ENCODE data around the gene GALNT9. TPM values are rescaled to one million over a fixed set of nuclear protein-coding genes. Genes with fewer than 3 reads are reported as not detected.

The GALNT9 gene
- total RNA-seq, 1 donor from 2014 or later, result 0.08 TPM

DNA sequence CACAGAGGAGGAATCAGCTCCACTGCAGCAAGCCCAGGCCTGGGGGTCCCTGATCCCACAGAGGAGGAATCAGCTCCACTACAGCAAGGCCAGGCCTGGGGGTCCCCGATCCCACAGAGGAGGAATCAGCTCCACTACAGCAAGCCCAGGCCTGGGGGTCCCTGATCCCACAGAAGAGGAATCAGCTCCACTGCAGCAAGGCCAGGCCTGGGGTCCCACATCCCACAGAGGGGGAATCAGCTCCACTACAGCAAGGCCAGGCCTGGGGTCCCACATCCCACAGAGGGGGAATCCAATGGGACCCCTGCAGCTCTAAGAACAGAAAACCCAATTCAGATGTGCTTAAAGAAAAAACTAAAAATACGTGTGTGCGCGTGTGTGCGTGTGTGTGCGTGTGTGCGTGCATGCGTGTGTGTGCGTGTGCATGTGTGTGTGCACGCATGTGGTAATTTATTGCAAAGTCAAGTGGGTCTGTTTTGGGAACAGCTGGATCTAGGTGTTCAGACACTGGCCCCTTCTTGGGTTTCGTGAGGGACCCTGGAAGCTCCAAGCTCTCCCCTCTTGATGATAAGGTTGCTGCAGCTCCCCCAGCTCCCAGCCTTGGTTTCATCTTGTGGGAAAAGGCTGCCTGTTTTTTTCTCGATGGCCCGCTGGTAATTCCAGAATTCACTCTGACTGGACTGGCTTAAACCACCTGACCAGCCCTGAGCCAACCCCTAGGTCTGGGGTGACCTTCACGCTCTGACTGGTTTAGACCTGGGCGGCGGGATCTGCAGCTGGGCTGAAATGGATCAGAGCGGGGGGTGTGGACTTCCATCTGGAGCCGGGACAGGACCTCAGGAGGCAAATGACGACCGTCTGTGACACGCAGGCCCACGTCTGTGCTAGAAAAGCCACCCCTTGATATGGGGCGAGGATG is 47.1 kb downstream of the GALNT9 start:
- no peak for DNase-seq (ENCODE audit: low read depth)

DNA sequence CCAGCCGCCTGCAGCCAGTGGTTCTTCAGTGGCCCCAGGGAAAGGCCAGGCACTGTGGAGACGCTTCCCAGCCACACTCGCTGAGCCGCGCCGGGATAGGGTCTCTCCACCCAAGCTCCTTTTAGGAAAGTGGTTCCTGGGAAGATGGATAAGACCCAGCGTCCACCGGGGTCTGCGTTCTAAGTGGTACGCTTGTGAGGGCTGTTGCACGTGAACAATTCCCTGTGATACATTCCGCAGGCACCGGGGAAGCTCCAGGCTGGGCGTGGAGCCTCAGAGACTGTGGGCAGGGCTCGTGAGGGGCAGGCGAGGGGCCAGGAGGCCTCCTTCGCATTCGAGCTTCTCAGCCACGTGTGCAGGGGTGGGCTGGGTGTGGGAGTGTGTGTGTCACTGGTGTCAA is 48.4 kb downstream of the GALNT9 start:
- DNase-seq (ENCODE audit: low read depth), result no peak

DNA sequence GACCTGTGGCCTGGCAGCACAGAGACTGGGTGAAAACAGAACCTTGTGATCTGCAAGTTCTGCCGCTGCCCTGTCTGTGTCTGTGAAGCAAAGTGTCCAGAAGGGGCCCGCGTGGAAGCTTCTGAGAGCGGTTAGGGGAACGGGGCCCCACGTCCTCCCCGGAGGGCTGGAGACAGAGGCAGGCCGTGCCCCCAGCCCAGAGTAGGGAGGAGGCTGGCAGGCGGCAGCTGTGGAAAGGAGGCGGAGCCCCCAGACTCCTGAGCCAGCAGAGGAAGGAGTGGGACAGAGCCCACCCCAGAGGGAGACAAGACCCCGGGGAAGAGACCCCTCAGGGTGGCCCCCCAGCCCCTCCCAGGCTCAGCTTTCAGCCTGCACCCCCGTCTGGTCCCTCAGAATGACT is 49.0 kb downstream of the GALNT9 start:
- DNase-seq (ENCODE audit: low read depth), result no peak

DNA sequence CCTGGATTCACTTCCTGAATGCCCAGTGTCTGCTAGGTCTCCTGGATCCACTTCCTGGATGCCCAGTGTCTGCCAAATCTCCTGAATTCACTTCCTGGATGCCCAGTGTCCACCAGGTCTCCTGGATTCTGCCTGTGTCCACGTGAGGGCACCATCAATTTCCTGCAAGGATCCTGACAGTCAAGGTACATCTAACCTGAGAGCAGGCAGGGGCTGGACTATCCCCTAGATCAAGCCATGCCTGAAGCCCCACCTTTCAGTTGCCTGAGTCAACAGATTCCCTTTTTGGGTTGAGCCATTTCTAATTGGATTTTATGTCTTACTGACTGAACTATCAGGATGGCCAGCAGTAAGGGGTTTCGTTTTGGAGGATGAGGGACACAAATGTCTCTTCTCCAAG is 49.5 kb downstream of the GALNT9 start:
- no peak for DNase-seq (ENCODE audit: low read depth)

DNA sequence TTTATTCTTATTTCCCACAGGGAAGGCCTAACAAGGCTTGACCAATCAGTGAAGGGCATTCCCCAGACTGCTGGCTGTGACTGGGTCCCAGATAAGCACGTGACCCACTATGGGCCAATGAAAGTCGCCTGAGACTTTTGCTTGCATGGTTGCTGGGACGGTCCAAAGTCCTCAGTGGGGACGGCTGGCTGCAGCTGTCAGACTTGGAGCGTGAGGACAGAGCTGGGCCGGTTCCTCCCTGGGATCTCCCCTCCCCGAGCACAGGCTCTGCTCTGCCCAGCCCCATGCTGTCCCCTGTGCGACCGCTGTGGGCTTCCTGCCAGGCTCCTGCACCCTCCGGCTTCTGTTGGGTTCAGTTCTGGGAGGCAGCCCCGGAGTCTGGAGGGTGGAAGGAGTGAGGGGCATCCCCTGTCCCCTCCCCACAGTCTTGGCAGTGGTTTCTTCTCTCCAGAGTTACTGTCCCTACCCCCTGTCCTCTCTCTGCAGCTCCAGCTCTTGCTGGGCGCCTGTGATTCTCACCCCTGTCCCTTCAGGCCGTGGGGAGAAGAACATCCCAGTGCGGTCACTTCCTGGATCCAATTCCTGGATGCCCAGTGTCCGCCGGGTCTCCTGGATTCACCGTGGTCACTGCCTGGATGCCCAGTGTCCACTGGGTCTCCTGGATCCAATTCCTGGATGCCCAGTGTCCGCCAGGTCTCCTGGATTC is 50.1 kb downstream of the GALNT9 start:
- DNase-seq (ENCODE audit: low read depth), result peak; percentile 58

DNA sequence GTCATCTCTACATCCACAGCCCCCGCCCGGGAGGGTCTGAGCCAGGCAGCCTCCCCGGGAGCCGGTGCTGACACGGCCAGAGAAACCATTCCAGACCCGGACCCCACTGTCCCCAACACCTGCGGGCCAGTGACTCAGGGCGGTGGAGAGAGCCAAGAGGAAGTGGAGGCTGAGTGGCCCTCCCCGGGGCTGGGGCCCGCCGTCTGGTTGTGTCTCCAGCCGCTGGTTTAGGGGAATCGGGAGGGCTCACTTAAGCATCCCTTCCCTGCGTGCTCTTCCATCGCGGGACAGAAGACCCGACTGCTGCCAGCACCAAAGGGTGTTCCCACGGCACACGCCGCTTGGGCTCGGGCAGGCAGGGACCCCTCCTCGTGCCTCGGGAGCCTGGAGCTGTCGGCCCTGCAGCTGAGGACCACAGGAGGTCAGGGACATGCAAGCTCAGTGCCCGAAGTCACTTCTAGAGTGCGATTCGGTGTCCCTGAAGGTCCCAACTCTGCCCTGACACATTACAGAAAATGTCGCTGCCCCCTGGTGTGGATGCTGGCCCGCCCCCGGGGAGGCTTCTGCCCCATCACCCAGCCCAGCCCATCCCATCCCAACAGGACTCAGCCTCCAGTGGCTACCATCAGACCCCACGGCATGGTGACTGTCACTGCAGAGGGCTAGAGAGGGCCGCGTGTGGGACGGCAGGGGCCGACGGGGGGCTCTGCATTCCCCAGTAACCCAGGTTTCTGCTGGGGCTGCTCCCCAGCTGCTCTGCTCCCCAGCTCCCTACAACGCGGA is 50.8 kb downstream of the GALNT9 start:
- no peak for DNase-seq (ENCODE audit: low read depth)

DNA sequence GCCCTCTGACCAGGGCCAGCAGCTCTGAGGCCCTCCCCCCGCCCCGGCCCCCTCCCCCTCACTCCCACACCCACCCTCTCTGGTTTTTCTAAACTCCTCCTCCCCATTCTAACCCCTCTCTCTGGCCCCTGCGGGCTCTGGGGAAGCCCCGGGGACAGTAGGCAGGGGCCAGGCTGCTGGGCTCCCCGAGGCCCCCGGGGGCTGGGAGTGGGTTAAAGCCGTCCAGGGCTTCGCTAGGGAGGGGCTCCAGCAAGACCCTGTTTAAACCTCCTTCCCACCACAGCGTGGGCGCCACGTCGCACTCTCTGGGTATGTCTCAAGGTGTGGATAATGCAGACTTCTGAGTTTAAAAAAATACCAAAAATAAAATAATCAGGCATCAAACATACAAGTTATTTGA is 51.4 kb downstream of the GALNT9 start:
- DNase-seq (ENCODE audit: low read depth), result no peak

DNA sequence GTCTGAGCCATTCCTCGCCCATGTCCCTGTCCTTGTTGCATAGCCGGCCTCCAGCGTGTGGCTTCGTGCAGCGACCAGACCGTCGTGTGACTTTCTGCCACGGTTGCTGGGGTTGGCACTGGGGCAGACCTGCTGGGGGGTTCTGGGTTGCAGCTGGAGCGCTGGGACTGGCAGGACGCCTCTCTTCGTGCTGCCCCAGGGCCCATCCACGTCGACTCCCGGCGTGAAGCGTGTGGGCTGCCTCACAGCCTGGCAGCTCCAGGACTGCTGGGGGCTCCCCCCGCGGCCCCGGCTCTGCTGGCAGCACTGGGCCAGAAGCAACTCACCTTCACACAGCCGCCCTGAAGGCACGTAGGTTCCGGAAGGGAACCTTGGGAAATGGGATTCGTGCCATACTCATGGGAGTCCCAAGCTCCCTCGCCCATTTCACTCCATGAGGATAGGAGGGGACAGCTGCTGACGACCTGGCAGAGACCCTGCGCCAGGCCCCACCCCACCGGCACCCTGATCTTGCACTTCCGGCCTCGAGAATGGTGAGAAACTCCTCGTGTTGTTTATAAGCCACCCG is 51.9 kb downstream of the GALNT9 start:
- DNase-seq (ENCODE audit: low read depth), result no peak

DNA sequence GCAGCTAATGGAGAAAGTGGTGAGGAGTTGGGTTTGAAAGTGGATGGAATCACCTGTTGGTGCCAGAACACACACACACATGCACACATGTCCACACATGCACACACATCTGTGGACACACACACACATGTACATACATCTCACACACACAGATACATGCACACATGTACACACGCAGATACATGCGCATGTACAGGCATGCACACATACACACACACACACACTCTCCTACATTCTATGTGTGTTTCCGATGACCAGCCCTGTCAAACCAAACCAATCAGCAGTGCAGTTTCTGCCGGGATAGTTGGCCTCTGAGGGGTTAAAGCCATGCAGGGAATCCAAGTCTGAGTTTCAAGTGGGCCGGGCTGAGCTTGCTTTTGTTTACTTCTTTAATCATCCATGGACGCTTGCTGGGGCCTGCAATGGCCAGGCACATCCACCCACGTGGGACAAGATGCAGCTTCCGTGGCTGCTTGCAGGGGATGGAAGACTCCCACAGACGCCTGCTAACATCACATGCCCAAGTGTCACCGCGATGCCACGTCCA is 52.5 kb downstream of the GALNT9 start:
- DNase-seq (ENCODE audit: low read depth), result no peak

DNA sequence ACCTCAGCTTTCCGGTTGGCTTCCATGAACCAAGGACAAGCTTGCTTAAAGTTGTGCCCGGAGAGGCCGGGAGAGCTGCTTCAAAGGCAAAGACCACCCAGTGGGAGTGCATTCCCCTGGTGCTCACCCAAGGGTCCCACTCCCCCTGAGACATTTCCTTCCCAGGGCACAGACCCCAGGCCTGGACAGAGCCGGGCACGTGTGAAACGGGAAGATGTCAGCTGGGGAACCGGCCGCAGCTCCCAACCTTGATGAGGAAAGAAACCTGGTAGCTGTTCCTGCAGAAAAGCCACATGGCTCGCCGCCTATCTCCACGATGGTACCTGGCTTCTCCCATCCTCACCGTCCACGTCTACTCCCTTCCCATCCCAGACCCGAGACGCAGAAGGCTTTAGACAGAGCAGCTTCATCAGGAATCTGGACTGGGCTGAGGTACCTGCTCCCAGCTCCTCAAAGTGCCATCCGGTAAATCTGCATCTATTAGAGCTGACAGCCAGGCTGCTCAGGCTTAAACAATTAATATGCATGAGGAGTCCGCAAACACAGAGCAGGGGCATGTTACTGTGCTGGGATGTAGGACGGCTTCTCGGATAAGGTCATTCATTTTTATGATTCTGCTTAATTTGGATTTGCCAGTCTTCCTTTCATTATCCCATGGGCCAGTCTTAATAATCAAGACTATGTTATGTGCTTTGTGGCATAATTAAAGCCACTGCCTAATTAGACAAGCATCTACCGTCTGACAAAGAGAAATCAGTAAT is 53.1 kb downstream of the GALNT9 start:
- DNase-seq (ENCODE audit: low read depth), result no peak

DNA sequence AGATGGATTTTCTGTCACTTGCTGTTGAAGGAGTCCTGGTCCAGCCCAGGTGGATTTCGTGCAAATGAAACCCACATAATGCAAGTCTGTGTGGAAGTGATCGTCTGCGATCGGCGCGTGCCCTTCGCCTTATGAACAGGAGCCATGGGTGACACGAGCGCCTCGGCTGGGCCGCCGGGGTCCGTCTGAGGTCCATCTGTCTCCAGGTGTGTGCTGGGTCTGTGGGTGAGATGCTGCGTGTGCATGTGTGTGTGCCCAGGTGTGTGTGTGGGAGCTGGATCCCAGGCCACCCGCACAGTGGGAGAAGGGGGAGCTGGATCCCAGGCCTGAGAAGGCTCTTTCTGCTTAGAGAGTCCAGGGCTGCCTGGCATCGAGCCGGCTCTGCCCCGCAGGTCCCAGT is 53.8 kb downstream of the GALNT9 start:
- no peak for DNase-seq (ENCODE audit: low read depth)

DNA sequence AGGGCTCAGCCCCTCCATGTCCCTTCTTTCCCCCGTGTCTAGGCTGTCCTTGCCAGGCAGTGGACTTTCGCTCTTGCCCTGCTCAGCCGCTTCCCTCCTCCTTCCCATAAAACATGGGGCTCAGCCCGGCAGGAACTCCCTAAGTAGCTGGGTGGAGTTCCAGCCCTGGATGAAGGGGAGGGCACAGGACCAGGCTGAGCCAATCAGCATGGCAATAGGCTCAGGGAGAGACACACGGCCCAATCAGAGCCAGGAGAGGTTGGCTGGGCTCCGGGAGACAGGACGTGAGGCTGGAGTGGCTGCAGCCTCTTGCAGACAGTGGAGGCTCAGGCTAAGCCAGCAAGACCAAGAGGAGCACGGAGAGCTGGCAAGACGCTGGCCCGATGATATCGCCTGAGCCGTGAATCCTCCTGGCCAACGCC is 54.3 kb downstream of the GALNT9 start:
- DNase-seq (ENCODE audit: low read depth), result peak; percentile 37

DNA sequence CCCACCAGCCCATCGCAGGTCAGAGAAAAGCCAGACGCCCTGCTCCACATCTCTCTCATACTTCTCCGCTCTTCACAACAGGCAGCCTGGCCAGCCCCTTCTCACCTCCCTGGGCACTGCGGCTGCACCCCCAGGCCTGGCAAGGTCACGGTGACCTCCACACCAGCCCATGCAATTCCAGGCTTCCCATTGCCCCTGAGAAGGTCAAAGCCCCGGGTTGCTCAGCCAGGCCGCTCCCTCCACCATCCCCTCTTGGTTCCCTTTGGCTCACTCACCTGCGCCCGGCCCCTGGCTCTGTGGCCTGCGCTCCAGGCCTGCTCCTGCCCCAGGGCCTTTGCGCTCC is 55.4 kb downstream of the GALNT9 start:
- DNase-seq (ENCODE audit: low read depth), result no peak

DNA sequence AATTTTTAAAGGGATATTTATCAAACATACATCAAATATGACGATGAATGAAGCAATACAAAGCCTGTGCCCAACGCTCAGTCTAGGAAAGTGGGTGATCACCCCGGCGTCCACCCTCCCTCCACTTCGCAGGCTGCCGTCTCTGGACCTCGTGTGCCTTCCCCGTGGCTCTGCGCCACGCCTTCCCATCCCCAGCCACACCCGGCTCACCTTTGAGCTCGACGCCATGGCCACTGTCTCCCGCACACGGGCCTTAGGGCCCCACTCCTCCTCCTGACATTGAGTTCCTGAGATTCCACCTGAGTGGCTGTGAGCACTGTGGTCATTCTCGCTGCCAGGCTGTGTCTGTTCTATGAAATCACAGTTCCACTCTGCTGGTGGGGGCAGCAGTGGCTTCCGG is 56.7 kb downstream of the GALNT9 start:
- DNase-seq (ENCODE audit: low read depth), result no peak

DNA sequence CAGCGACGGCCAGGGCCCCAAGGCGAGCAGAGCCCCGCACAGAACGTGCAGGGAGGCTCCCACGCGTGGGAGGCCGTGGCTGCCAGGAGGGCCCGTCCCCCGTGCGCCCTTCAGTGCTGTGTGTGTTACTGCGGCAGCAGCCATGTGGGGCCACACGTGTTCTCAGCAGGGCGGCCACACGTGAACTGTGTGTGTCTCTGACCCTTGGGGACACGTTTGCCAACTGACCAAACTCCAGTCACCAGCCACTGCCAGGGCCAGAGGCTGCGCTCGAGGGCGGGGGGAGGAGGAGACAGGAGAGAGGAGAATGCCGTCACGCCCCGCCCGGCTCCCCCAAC is 57.7 kb downstream of the GALNT9 start:
- no peak for DNase-seq (ENCODE audit: low read depth)

DNA sequence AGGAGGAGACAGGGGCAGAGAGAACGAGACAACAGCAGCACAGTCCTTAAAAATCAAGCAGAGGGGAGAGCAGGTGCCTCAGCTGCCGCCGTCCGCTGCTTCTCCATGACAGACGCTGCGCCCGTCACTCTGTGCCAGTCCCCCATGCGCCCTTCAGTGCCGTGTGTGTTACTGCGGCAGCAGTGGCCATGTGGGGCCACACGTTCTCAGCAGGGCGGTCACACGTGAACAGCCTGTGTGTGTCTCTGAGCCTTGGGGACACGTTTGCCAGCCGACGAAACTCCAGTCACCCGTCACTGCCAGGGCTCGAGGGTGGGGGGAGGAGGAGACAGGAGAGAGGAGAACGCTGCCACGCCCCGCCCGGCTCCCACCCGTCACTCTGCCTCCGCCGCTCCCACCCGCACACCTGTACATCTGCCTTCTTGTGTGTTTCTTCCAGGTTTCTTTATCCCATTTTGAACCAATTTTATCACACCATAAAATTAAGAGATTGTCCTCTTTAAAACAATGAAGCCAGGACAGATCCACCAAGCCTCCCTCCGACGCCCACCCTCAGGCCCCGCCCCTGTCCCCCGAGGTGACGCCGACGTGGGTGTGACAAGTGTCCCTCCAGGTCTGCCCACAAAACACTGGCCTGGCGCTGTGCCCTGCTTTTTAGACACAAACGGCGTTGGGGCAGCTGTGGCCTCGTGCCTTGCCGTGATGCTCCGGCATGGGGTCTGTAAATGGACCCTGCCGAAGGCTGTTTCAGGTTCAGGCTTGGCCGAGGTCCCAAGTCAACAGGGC is 58.2 kb downstream of the GALNT9 start:
- no peak for DNase-seq (ENCODE audit: low read depth)

DNA sequence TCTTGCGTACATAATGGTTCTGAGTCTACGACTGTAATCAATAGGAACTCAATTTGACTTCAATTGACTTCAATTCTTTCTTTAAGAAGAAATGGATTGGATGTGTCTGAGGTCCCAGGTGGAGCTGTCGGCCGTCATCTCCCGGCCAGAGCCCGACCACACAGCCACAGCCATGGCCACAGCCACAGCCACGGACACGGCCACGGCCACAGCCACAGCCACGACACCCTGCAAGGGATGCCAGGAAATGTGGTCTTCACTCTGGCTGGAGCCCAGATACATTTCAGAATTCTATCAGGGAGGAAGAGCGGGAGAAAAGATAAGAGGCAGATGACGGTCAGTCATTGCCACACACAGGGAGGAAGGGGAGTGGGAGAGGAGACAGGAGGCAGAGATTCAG is 58.9 kb downstream of the GALNT9 start:
- no peak for DNase-seq (ENCODE audit: low read depth)

DNA sequence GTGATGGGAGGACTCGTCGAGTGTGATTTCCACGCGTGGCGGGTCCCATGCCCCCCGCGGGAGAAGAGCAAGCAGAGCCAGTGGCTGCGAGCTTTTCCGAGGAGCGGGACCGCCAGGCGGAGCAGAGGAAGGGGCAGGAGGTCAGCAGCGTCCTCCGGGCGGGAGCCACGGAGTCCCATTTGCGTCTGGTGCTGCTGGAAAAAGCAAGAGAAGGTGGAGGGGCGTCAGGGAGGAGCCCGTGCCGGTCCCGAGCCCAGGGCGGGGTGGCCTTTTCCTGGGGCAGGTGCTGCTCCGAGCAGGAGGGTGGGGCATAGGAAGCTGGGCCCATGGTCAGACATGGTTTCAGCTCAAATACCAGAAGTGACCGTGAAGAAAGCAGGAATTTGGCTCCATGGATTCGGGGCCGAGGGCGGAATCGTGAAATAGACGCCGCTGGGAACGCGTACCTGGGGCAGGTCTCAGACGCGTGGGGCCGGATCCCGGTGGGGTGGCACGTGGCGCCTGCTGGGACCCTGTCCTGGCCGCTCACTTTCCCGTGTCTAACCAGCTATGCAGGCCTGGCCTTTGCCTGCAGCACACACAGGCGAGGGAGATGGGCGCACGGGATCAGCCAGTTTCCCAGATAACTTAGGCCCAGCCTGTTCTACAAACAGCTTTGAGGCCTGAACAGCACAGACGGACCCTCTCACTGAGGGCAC is 60.0 kb downstream of the GALNT9 start:
- DNase-seq (ENCODE audit: low read depth), result no peak

DNA sequence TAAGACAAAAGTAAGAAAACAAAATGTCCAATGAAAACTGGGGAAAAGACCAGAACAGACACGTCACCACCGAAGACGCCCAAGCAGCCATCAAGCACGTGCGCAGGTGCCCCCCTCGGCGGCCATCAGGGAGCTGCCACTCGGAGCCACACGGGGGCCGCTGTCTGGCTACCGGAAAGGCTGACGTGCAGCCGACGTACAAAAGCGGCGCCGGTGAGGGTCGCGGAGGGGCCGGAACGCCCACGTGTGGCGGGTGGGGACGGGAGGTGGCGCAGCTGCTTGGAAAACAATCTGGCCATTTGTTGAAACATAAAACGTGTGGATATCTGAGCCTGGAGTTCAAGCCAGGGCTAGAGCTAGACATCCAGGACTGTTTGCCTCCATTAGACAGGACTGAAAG is 60.7 kb downstream of the GALNT9 start:
- DNase-seq (ENCODE audit: low read depth), result peak; percentile 8
